Mononuclear cell (primary cell): ENCODE measurements around the gene BOC. TPM values are rescaled to one million over a fixed set of nuclear protein-coding genes. Genes with fewer than 3 reads are reported as not detected.

Source experiments
- H3K27me3 ChIP-seq: 2 replicates; pipeline ENCODE4 v1.6.0; 2011; ENCODE audit warnings: low read length, control low read depth; ENCODE audit not compliant: insufficient read depth
- H3K4me1 ChIP-seq: 2 replicates; pipeline ENCODE4 v1.5.1; 2011; ENCODE audit warnings: mild to moderate bottlenecking, low read length, control low read depth; ENCODE audit not compliant: insufficient read depth
- H3K4me3 ChIP-seq: 2 replicates; pipeline ENCODE4 v1.5.1; 2011; ENCODE audit warnings: mild to moderate bottlenecking, low read length, moderate library complexity
- H3K9me3 ChIP-seq: 2 replicates; pipeline ENCODE4 v1.5.1; 2011; ENCODE audit warnings: low read depth, mild to moderate bottlenecking, control low read depth, low read length
- total RNA-seq: library from RNA; depleted of rRNA; stranded (reverse); fragments of >200 nt; gene quantifications from one replicate; pipeline ENCODE4 v1.2.3, GENCODE V29; 2012

The BOC gene
- total RNA-seq, 1 donor: not detected

GRCh38 chr3:113314923-113315322, 103.6 kb downstream of the BOC start:
- no peaks in the 10 kb centered on the region for H3K4me1 ChIP-seq
- H3K4me3 ChIP-seq: no peak overlapping the region
- H3K9me3 ChIP-seq: peaks cover 25% of the 10 kb centered on the region
- H3K27me3 ChIP-seq: no peaks in the 10 kb centered on the region

GRCh38 chr3:113329757-113330156, 118.4 kb downstream of the BOC start:
- Histone ChIP-seq H3K9me3 (no peaks in the 10 kb centered on the region), H3K4me1 (no peaks in the 10 kb centered on the region), H3K27me3 (no peaks in the 10 kb centered on the region), H3K4me3 (no peak overlapping the region)

GRCh38 chr3:113330742-113331141, 119.4 kb downstream of the BOC start:
- no peak overlapping the region for H3K4me3 ChIP-seq
- no peaks in the 10 kb centered on the region for H3K9me3 ChIP-seq
- H3K4me1 ChIP-seq: no peaks in the 10 kb centered on the region
- no peaks in the 10 kb centered on the region for H3K27me3 ChIP-seq

- H3K4me1 ChIP-seq: no peaks in the 10 kb centered on the region
- no peaks in the 10 kb centered on the region for H3K27me3 ChIP-seq
- no peak overlapping the region for H3K4me3 ChIP-seq
- no peaks in the 10 kb centered on the region for H3K9me3 ChIP-seq
Observed at GRCh38 chr3:113331187-113331586, 119.8 kb downstream of the BOC start.

Other genes with a start within 250 kb of the BOC start
- 5.1 TPM for gene CD200R1, start 236.5 kb upstream of the BOC start, total RNA-seq
- gene GTPBP8, start 220.6 kb upstream of the BOC start, total RNA-seq: 40.6 TPM
- 5.8 TPM for gene CFAP44, start 229.9 kb downstream of the BOC start, total RNA-seq